Fibroblast of skin of back (primary cell): ENCODE results near the gene NKD1.
"Not testable (repeated sequence)": the region's sequence is repeated elsewhere in the genome, so short reads cannot be mapped to it uniquely, and the experiment has no call there.

ENCODE experiments used
- DNase-seq: peaks from one replicate; pipeline ENCODE4 v3.0.0-alpha.2; 2013

NKD1 gene

GRCh38 chr16:50559804-50560514 lies 11.8 kb downstream of the NKD1 start:
- DNase-seq: no peak

- no peak for DNase-seq
Measured at GRCh38 chr16:50560903-50561863, 13.0 kb downstream of the NKD1 start.

- no peak for DNase-seq
Measured at GRCh38 chr16:50562657-50563056, 14.5 kb downstream of the NKD1 start.

- no peak for DNase-seq
Measured at GRCh38 chr16:50563989-50564388, 15.8 kb downstream of the NKD1 start.

GRCh38 chr16:50565428-50565827 lies 17.2 kb downstream of the NKD1 start:
- DNase-seq: no peak

- no peak for DNase-seq
Measured at GRCh38 chr16:50566014-50566962, 18.1 kb downstream of the NKD1 start.

- DNase-seq: no peak
Measured at GRCh38 chr16:50567651-50568050, 19.5 kb downstream of the NKD1 start.

GRCh38 chr16:50568187-50568815 lies 20.1 kb downstream of the NKD1 start:
- no peak for DNase-seq

GRCh38 chr16:50570354-50570753 lies 22.2 kb downstream of the NKD1 start:
- no peak for DNase-seq

GRCh38 chr16:50570808-50571598 lies 22.8 kb downstream of the NKD1 start:
- no peak for DNase-seq

GRCh38 chr16:50571786-50572185 lies 23.6 kb downstream of the NKD1 start:
- DNase-seq: no peak

GRCh38 chr16:50572700-50573099 lies 24.5 kb downstream of the NKD1 start:
- DNase-seq: no peak

- DNase-seq: no peak
Measured at GRCh38 chr16:50573279-50573678, 25.1 kb downstream of the NKD1 start.

- DNase-seq: peak; percentile 22
Measured at GRCh38 chr16:50573947-50574744, 25.9 kb downstream of the NKD1 start.

GRCh38 chr16:50574745-50575136 lies 26.5 kb downstream of the NKD1 start:
- DNase-seq: no peak

- no peak for DNase-seq
Measured at GRCh38 chr16:50575743-50576142, 27.5 kb downstream of the NKD1 start.

GRCh38 chr16:50576403-50577113 lies 28.4 kb downstream of the NKD1 start:
- no peak for DNase-seq

GRCh38 chr16:50578137-50578536 lies 29.9 kb downstream of the NKD1 start:
- DNase-seq: no peak

- not testable (repeated sequence) for DNase-seq
Measured at GRCh38 chr16:50579373-50579772, 31.2 kb downstream of the NKD1 start.
